Non-pigmented ciliary epithelial cell (primary cell): ENCODE measurements around the gene MIER3.
"Not testable (repeated sequence)": the region's sequence is repeated elsewhere in the genome, so short reads cannot be mapped to it uniquely, and the experiment has no call there.

Experiments
- DNase-seq: peaks from one replicate; pipeline ENCODE4 v3.0.0-alpha.2; 2010; ENCODE audit warnings: low read depth

MIER3 gene, protein sequence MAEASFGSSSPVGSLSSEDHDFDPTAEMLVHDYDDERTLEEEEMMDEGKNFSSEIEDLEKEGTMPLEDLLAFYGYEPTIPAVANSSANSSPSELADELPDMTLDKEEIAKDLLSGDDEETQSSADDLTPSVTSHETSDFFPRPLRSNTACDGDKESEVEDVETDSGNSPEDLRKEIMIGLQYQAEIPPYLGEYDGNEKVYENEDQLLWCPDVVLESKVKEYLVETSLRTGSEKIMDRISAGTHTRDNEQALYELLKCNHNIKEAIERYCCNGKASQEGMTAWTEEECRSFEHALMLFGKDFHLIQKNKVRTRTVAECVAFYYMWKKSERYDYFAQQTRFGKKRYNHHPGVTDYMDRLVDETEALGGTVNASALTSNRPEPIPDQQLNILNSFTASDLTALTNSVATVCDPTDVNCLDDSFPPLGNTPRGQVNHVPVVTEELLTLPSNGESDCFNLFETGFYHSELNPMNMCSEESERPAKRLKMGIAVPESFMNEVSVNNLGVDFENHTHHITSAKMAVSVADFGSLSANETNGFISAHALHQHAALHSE

DNA sequence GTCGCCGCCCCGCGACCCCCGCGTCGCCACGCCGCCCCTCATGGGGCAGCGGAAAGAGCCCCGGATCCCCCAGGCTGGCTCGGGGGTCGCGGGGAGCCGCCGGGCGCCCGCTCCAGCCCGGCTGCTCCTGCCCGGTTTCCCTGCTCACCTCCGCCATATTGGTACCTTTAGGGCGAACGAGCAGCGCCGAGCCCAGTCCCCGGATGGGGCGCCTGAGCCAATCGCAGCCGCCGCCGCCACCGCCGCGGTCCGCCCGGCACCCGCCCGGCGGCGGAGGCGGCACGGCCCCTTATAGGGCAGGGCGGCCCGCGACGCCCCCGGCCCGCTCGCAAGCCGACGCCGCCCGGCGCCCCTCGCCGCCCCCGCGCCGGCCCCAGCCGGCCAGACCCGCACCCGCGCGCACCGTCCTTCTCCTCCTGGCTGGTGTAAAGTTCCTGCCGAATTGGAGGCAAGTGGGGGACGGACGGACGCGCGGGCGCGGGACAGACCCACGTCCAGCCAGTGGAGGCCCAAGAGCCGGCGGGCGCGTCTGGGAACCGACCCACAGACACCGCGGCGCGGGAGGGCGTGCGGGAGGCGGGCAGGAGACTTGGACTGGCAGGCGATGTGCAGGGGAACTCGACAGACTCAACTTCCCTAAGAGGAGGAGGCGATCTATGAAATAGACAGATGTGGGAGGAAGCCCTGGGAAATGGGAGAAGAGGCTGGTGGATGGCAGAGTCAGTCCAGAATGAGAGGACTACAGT lies at the start of gene MIER3:
Gene MIER3 (minus strand): TSS at position 178 of the 746 bp plus-strand sequence. CDS start 21 bp downstream, at position 157.
- no peak for DNase-seq

DNA sequence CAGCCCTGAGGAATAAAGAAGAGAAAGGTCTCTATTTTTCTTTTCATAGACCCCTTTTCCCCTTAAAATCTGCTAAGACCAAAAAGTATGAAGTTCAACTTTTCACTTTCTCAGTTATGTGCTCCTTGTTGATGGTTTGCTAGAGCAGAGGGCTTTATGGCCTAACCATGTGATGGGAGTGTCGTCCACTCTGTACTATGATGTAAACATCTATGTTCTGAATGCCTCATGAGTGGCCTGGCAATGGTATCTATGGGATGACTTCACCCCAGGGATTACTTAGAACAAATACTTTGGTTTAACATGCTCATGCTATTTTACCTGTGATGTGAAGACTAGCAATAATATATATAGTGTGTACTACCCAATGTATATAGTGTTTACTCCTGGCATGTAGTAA lies 43.7 kb upstream of the MIER3 start:
- no peak for DNase-seq

DNA sequence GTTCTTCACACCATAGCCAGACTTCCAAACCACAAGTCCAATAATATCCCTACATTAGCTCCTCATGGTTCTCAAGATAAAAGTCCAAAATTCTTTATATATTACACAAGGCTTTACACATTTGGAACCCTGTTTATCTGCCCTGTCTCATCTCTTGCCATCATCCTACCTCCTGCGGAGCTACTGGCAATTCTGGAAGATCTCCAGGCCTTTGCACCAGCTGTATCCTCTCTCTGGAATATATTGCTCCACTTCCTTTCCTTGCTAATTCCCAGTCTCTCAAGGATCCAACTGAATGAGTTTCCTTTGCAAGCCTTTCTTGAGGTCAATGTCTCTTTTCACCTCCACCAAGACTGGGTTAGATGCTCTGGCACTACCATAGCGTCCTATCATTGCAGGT lies 41.3 kb upstream of the MIER3 start:
- DNase-seq, result no peak

DNA sequence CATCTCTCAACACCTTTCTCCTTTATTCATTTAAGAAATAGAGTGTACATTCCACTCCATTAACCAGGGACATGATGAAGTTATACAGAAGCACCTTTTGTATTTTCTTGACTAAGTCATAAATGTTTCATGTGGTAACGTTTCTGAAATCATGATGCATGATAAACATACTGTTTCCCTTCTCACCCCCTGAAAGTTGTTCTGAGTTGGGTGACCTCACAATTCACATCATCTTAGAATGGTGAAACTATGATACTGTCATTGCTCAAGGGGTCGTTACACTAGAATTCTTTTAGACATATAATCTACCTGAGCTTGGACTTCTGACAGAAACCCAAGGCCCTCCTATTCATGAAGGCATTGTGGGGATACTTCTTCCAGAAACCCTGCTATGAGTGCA lies 37.8 kb upstream of the MIER3 start:
- no peak for DNase-seq

DNA sequence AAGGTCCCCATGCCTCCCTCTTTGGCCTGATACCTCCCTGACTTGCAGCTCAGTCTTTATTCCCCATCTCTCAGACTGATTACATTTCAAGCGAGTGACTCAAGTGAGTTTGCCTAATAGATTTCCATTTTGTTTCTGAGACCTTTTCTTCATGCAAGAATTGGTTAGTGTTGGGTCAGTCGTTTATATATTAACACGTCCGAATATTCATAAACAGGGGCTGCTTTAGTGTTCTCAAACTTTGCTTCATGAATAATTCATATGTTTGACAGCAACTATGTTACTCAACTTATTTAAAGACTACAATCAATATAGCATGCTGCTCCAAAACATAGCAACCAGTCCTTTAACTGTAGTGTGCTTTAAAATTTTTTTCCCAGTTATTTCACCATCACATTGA lies 36.6 kb upstream of the MIER3 start:
- DNase-seq, result no peak

DNA sequence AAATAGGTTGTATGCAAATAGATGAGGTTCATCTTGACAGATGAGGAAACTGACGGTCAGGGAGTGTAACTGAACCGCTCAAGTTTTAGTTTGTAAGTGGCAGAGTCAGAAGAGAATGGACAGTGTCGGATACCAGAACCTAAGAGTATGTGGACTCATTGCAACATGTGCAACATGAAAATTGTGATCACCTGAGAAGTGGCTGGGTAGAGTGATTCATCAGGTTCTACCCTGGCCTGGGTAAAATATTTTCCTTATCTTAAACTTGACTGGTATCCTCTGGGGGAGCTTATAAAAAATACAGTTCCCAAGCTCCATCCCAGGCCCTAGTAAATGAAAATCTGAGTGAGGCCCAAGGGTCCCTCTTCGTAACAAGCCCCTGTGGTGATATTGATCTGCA lies 35.2 kb upstream of the MIER3 start:
- DNase-seq, result no peak

DNA sequence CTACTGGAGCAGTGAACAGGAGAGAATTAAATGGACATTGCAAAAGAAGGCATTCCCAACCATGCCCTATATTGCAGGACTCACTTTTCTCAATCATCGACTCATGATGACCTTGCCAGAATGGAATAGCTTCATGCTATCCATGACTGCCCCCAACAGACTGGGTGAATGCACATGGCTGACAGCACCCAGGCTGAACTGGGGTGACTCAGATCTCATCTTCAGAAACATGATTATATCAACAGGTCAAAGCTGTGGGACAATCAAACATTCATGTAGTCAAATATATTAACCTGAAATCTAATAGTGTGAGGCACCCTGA lies 34.7 kb upstream of the MIER3 start:
- DNase-seq, result no peak

DNA sequence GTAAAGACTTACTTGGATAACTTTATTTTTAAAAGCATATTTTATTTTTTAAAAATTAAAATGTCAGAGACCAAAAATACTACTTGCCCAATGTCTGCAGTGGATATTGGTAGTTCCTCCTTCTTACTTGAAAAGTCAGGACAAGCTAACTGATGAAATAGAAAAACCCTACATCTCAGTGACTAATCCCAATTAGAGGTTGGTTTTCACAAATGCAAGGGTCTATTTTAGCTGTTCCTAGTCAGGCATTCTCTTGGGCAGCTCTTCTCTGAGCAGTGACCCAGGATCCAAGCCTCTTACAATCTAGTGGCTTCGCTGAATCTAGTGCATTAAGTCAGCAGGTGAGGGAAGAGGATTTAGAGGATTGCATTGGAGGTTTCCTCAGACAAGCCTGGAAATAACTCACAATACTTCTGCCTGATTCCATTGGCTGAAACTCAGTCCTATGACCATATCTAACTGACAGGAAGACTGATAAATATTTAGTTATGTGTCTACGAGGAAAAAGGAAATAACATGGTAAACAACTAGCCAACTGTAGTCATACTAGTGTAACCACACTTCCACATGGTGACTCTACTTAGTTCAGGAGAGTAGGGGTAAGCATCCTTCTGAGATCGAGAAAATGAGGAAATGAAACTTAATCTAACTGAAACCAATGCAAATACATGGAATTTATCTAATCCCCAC lies 34.2 kb upstream of the MIER3 start:
- no peak for DNase-seq

DNA sequence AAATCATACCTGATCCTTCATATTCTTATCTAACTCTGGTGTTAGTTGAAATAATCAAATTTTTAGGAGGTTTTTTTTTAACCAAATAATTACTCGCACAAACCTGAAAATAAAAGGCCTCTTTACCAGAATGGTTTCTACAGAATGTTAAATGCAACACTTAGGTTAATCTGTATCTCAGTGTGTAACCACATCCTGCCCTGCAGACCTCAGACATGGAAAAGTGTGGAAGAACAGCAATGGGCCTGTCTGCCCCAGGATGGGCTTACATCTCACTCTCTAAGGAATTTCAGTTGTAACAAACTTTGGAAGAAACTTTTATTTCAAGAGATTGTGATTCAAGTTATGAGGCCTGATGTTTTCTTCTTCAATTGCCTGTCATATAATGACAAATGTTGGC lies 32.5 kb upstream of the MIER3 start:
- no peak for DNase-seq

DNA sequence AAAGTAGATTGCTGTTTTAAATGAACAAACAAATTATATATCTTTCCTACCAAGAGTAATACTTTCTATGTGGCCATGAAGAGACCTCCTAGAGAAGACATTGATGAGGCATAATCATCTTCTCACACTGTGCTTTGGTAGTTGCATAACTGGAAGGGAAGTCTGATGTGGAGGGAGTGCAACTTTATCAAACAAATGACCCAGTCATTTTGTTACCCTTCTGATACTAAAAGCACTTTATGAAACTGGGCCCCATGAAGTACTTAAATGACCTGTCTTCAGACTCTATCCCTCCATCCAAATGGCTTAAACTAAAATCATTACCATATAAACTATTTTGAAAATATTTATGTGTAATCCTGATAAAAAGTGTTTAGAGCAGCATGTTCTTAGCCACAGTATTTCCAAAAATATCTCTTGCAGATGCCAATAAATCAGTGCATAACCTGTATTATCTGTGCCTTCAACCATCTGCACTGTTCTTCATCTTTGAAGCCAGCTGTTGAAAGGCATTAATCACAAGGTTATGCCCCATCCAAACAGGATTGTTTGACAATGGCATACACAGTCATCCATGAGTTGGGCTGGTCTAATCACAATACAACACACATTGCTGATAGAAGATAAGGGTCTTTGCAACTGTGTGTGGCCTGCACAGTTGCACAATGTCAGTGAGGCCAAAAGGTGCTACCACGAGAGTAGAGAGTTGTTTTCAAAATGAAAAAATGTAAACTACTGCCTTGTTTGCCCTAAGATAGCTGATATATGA lies 31.9 kb upstream of the MIER3 start:
- DNase-seq, result no peak

DNA sequence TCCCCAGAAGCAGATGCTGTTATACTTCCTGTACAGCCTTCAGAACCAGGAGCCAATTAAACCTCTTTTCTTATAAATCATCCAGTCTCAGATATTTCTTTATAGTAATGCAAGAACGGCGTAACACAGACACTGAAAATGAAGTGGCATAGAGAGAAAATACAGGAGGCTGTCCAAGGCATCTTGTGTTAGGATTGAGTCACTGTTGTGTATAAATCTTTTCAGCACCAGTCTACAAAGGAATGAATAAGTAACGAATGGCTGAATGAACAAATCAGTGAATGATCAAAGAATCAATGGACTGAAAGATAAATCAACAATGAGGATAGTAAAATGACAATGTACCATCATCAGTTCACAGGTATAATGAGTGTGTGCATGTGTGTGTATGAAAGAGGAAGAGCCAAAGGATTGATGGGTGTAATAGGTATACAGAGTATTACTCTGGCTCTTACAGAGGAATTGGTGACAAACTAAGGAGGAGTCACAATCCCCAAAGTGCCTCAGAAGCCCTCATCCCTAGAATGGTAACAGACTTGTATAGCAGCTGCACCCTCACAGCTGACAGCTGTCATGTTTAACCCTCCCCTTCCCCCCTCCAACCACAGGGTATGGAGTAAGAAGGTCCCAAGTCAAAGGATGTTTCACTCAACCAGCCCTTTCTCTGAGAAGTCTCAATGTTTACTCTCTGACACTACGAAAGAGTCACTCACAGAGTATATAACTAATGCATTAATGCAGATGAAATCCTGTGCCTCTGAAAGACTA lies 29.8 kb upstream of the MIER3 start:
- DNase-seq, result no peak

DNA sequence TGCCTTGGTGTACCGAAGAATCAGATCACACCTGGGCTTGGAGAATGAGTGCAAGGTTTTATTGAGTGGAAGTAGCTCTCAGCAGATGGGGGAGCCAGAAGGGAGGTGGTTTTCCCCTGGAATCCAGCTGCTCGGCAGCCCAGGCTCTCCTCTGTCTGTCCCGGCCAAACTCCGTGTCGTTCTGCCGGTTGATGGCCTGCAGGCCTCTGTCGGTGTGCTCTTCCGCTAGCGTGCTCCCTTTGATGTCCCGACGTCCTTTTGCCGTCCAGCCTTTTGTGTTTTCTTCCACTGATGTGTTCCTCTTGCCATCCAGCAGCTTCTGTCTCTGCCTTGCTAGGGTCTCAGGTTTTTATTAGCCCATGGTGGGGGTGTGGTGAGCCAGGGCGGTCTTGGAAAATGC lies 28.0 kb upstream of the MIER3 start:
- no peak for DNase-seq

DNA sequence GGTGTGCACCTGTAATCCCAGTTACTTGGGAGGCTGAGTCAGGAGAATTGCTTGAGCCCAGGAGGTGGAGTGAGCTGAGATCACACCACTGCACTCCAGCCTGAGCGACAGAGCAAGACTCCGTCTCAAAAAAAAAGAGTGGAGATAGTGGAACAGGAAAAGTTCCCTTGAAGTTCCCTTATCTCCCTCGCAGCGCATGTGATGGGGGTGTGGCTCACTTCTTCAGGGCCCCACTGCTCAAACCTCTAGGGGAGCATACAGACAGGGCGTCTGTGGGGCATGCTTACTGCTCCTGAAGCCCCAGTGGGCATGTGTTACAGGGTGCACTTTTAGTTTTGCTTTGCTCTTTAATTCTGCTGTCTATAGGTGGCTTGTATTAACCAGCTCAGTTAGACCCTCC lies 27.6 kb upstream of the MIER3 start:
- DNase-seq, result not testable (repeated sequence)

DNA sequence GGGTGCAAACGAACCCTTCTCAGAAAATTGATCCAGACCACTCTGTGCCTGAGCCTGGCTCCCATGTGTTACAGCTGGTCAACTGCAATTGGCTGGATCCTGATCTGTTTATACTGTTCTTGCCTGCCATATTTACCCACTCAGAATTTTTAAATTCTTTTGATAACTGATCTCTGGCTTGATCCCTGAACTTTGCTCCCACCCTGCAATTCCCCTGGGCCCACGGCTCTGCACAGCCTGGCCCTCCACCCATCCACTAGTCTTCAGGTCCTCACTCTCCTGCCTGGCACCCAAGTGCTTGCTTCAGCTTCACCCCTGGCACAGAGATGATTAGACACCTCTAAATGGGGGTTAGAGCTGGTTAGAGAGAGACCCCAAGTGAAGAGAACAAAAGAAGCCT lies 25.9 kb upstream of the MIER3 start:
- no peak for DNase-seq

DNA sequence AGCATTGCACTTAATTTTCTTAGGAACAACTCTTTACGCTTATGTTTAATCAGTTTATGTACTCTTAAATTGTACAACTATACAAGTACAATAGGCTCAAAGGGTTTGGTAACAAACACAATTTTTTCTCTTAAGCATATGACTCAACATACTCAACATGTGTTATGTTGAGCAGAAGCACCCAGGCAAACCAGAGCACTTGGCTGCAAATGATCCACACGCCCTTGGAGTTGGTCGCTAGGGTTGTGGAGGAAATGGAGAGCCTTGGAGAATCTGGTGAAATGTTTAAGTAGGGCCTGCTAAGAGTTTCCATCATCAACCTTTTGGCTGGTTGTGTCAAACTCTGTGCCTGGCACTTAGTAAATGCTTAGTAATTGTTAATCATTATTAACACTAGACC lies 25.1 kb upstream of the MIER3 start:
- DNase-seq, result no peak

DNA sequence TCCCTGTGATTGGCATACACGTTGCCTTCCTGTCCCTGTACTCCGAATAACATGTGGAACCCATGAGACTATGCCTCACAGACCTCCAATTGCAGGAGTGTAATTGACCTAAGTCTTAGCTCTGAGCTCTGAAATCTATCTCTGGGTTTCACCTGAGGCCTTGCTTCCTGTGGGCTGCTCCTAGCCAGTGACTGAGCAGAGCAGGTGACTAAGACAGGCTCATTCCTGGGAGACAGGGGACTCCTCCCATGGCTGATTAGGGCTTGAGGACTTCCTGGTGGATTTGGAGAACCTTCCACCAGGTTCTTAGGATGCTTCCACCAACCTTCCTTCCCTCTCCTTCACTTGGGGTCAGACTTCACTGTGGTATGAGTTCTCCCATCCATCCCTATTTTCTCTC lies 22.3 kb upstream of the MIER3 start:
- no peak for DNase-seq

DNA sequence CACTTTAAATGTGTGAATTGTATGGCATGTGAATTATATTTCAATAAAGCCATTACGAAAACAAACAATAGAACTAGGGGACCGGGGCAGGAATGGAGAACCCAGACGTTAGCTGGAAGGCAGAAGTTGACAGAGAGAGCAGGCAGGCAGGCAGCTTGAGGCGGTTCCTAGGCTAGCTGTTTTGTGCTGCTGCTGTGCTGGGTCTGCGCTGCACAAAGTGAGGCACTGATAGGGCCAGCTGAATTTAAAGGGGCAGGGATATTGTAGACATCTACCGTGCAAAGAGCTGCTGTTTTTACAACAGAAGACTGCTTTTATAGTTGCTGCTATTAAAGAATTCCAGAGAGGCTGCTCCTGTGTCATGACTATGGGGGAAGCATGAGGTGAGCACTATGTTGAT lies 21.6 kb upstream of the MIER3 start:
- DNase-seq, result no peak

DNA sequence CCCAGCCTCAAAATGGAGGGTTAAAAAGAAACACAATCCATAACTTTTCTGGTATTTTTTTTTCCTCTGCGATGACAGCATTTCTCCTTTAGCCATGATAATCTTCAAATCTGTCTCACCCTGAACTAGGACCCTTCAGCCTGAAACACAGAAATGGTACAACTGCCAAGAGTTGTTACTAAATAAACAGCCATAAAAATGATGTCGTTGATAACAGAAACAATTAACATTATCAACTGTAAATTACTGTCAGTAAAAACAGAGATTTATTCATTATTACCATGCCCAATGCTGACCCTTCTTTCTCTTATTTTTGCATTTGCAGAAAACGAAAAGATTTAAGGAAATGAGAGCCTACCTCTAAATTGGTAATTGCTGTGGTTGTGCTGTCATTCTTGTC lies 19.4 kb upstream of the MIER3 start:
- no peak for DNase-seq

DNA sequence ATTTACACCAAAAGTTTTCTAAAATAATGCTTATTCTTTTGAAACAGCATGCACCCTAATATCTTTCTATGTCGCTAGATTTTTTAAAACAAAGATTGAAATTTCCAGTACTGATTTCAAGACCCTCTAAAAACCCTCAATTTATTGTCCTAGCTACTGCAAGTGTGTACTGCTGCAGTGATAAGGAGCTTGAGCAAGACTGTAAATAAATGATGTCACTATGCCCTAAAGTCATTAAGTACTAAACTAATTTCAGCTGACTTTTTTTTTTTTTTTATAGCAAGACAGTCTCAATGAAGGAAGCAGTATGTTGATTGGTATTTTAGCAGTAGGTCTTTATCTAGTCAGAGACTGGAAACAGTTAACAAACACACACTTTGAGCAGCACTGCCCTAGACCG lies 12.2 kb upstream of the MIER3 start:
- no peak for DNase-seq

DNA sequence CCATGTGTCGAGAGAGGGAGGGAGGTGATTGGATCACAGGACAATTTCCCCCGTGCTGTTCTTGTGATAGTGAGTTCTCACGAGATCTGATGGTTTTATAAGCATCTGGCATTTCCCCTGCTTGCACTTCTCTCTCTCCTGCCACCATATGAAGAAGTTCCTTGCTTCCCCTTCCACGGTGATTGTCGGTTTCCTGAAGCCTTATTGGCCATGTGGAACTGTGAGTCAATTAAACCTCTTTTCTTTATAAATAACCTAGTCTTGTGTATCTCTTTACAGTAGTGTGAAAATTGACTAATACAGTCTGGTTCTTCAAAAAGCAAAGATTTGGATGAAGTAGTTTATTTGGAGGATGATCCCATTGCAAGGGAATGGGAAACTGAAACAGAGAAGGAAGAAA lies 11.3 kb upstream of the MIER3 start:
- no peak for DNase-seq

DNA sequence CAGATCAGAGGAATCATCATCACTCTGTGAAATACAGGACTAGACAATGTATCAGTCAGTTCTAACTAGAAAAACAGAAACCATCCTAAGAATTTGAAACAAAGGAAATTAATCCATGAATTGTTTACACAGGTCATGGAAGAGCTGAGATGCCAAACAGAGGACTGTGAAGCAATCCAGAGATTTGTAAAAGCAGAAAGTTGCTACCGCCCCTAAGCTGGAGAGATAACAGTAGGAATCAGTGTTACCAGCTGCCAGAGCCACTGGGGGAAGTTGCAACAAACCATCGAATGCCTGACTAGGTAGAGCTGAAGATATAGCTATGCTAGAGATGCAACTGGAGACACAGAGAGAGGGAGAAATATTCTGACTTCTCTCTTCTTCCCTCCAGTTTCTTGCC lies 10.4 kb upstream of the MIER3 start:
- DNase-seq, result no peak
